NCI-H1417 (cell line): ENCODE data around the gene HOXD8.

Experiments used
- DNase-seq, 3 experiments: peaks; one replicate each; lab custom pipeline; 2025; lab: John Stamatoyannopoulos, UW

Gene HOXD8

GRCh38 chr2:176102309-176102866 is 27.1 kb upstream of the HOXD8 start:
- no peak for DNase-seq

GRCh38 chr2:176103194-176103593 is 26.3 kb upstream of the HOXD8 start:
- no peak for DNase-seq

GRCh38 chr2:176103742-176104315 is 25.7 kb upstream of the HOXD8 start:
- DNase-seq = no peak

GRCh38 chr2:176104316-176105077 is 25.0 kb upstream of the HOXD8 start:
- no peak for DNase-seq

GRCh38 chr2:176105078-176105729 is 24.3 kb upstream of the HOXD8 start:
- no peak for DNase-seq

GRCh38 chr2:176105730-176106580 is 23.6 kb upstream of the HOXD8 start:
- DNase-seq = no peak

- peak; percentile 61 to 96 (median 91) for DNase-seq
Measured at GRCh38 chr2:176106581-176107539, 22.6 kb upstream of the HOXD8 start, which contains the start of gene HOXD11. Gene HOXD11, plus strand, starts transcription at chr2:176107280. Its CDS starts 76 bp downstream, at chr2:176107356.

GRCh38 chr2:176107731-176108181 is 21.7 kb upstream of the HOXD8 start:
- peak in 2 of 3 experiments; percentile 62 to 64 for DNase-seq

GRCh38 chr2:176109192-176109901 is 20.2 kb upstream of the HOXD8 start:
- peak in 1 of 3 experiments; percentile 38 for DNase-seq

GRCh38 chr2:176109946-176110345 is 19.6 kb upstream of the HOXD8 start:
- no peak for DNase-seq

- DNase-seq = no peak
Measured at GRCh38 chr2:176110415-176111308, 18.8 kb upstream of the HOXD8 start.

GRCh38 chr2:176111309-176111663 is 18.2 kb upstream of the HOXD8 start:
- peak in 1 of 3 experiments; percentile 15 for DNase-seq

- DNase-seq = no peak
Measured at GRCh38 chr2:176111846-176112374, 17.6 kb upstream of the HOXD8 start.

- DNase-seq = no peak
Measured at GRCh38 chr2:176112375-176113302, 16.9 kb upstream of the HOXD8 start.

GRCh38 chr2:176114120-176114929 is 15.2 kb upstream of the HOXD8 start:
- DNase-seq = peak; percentile 31 to 97 (median 93)

- no peak for DNase-seq
Measured at GRCh38 chr2:176114930-176115625, 14.4 kb upstream of the HOXD8 start.
